Mesenteric fat pad (tissue), 1 donor: Measurements from ENCODE around the gene KAZN. TPM values are rescaled to one million over a fixed set of nuclear protein-coding genes. Genes with fewer than 3 reads are reported as not detected.

Experiments
- DNase-seq: peaks from one replicate; pipeline ENCODE4 v3.0.0-alpha.2; 2020; ENCODE audit warnings: low spot score
- total RNA-seq: library from RNA; stranded (reverse); fragmentation: NEBNext Ultra II Directional; extraction: Animal tissue kit (Norgen Biotek cat#: 25700); gene quantifications from one replicate; pipeline ENCODE4 v1.2.1, GENCODE V29; 2021
- donor health status: DM: yes; HTN: yes; CAD: no.

The KAZN gene
- total RNA-seq, 1 donor from 2014 or later, result 26.9 TPM

- no peak for DNase-seq
Measured at GRCh38 chr1:14786681-14787080, 188.2 kb downstream of the KAZN start.

GRCh38 chr1:14787604-14788003 is 189.1 kb downstream of the KAZN start:
- no peak for DNase-seq

GRCh38 chr1:14788080-14788479 is 189.6 kb downstream of the KAZN start:
- DNase-seq, result no peak

GRCh38 chr1:14790982-14791381 is 192.5 kb downstream of the KAZN start:
- no peak for DNase-seq

- DNase-seq, result no peak
Measured at GRCh38 chr1:14791654-14792053, 193.2 kb downstream of the KAZN start.

- no peak for DNase-seq
Measured at GRCh38 chr1:14794136-14794768, 195.8 kb downstream of the KAZN start.

GRCh38 chr1:14794906-14795305 is 196.4 kb downstream of the KAZN start:
- DNase-seq, result no peak

GRCh38 chr1:14795589-14795988 is 197.1 kb downstream of the KAZN start:
- DNase-seq, result no peak

- DNase-seq, result no peak
Measured at GRCh38 chr1:14800014-14800413, 201.5 kb downstream of the KAZN start.

- no peak for DNase-seq
Measured at GRCh38 chr1:14800500-14801076, 202.1 kb downstream of the KAZN start.

GRCh38 chr1:14803002-14803789 is 204.7 kb downstream of the KAZN start:
- DNase-seq, result no peak

- DNase-seq, result no peak
Measured at GRCh38 chr1:14804626-14805025, 206.1 kb downstream of the KAZN start.

- no peak for DNase-seq
Measured at GRCh38 chr1:14806772-14807171, 208.3 kb downstream of the KAZN start.

- DNase-seq, result no peak
Measured at GRCh38 chr1:14808768-14809167, 210.3 kb downstream of the KAZN start.

GRCh38 chr1:14809191-14809981 is 210.9 kb downstream of the KAZN start:
- DNase-seq, result no peak

GRCh38 chr1:14810595-14811361 is 212.3 kb downstream of the KAZN start:
- DNase-seq, result no peak

- DNase-seq, result no peak
Measured at GRCh38 chr1:14811573-14811972, 213.1 kb downstream of the KAZN start.

- no peak for DNase-seq
Measured at GRCh38 chr1:14812189-14812588, 213.7 kb downstream of the KAZN start.

- DNase-seq, result no peak
Measured at GRCh38 chr1:14815175-14815877, 216.8 kb downstream of the KAZN start.
